Measurements from ENCODE around the gene ATP2C2.

Gene ATP2C2

DNA sequence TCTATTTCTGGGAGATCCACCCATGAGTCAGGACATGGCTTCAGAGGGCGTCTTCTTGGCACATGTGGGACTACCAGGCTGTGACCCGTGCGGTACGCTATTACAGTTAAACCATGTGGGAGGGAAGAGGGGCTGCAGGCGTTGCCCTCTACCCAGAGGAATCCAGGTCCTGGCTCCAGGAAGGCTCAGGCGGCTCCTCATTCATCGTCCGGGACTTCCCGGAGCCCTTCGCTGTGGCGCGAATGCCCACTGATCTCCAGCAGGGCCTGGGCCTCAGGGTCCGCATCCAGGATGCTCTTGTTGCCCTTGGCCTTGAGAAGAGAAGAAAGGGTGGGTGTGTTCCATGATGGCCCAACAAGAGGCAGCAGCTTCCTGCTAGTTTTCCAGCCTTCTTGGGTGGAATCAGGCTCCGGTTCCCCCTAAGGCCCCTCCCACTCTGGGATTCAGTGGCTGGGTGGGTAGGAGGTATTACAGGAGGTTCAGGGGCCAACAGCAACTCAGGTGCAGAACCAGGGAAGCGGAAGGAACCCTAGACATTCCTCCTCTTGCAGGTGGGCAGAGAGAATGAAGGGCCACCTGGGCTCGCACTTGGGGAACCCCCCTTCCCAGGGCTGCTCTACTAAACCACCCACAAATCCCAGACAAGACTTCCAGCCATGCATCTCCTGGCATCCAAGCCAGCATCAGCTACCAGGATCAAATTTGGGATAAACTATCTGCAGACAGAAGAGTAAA lies 111.5 kb downstream of the ATP2C2 start:
- DNase-seq, result no peak

DNA sequence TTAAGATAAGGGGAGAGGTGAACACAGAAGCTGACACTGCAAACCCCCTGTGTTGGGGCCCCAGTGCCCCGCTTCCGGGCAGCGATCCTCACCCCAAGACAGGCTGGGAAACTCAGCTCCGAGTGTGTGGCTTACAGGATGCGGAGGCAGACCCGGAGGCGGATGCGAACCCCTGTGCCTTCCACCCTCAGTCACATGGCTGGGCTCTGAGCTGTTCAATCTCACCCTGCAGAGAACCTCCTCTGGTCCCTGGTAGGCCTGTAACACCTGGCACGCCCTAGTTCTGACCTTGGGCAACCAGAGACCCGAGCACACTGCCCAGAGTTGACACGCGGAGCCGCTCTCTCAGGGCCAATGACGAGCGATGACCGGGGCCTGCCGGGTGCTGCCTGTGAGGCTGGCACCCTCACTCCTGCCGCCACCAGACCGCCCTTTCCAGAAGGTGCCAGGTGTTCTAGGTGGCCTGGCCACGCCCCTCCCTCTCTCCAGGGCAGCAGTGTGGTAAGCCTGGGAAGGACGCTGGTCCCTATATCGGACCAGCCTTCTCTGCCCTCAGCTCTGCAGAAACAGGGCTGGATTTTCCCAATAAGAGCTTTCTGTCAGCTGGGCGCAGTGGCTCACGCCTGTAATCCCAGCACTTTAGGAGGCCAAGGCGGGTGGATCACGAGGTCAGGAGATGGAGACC lies 112.9 kb downstream of the ATP2C2 start:
- no peak for DNase-seq

DNA sequence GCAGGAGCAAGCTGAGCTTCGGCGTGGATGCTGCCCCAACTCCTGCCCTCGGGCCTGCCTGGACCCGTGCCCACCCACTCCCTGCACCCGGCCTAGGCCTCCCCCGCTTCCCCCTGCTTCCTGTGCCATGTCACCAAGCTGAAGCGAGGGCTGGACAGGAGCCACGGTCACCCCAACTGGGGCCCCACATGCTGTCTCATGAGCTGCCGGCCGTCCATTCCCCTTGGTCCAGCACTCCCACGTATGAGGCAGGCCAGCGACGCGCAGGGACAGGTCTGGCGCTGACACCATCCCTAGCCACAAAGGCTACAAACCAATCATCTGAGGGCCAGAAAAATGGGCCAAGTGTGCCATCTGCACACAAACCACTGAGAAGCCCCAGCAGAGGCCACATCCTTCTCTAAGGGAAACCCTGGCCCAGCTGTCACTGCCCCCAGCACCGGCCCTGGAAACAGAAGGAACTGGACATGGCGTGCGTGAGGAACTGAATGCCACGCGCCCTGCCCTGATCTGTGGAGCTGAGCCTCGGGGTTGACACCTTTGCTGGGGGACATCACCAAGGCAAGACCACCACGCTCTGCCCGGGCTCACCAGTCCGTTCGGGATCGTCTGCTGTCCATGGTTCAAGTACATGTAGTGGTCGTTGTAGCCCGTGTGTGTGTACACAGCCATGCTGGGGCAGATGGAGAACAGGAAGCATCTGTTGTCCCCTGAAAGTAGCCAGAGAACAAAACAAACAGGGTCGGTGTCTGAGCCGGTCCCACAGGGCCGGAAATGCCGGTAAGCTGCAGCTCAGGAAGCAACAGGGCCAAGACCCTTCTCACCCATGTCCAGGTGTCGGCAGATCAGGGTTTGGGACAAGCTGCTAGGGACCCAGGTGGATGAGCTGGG lies 113.9 kb downstream of the ATP2C2 start:
- DNase-seq, result no peak

DNA sequence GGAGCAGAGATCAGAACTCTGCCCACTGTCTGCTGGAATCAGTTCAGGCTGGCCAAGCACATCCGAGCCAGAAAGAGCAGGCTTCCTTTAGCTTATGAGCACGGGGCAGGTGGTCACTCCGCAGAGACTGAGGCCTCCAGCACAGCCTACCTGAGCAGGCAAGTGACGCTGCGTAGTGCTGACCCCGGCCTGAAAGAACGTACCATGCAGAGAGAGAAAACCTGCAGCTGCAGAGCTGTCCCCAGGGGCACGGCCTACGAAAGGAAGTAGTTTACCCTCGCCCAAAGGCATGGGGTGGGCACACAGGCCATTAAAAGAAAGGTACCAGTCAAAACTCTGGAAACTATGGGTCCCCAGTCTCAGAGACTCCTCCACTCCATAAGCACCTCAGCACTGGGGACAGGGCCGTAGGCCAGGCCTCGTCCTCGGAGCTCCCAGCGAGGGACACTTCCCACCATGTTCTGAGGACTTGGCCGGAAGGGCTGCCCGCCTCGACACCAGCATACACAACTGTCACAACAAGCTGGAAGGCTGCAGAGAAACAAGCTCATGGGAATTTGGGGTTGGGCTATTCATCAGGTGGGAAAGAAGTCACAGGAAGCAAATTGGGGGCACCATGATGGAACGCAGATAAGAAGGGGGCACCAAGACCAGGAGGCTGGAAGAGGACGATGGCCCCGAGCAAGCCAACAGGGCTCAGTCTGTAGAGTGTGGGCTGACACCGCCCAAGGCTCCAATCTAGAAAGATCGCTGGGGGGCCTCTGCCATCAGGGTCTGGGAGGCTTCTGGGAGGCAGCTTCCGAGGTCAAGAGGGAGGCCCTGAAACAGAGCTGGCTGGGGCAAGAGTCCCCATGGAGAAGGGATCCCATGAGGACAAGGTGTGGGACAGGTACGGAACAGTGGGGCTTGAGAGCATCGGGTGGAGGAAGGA lies 114.9 kb downstream of the ATP2C2 start:
- no peak for DNase-seq

DNA sequence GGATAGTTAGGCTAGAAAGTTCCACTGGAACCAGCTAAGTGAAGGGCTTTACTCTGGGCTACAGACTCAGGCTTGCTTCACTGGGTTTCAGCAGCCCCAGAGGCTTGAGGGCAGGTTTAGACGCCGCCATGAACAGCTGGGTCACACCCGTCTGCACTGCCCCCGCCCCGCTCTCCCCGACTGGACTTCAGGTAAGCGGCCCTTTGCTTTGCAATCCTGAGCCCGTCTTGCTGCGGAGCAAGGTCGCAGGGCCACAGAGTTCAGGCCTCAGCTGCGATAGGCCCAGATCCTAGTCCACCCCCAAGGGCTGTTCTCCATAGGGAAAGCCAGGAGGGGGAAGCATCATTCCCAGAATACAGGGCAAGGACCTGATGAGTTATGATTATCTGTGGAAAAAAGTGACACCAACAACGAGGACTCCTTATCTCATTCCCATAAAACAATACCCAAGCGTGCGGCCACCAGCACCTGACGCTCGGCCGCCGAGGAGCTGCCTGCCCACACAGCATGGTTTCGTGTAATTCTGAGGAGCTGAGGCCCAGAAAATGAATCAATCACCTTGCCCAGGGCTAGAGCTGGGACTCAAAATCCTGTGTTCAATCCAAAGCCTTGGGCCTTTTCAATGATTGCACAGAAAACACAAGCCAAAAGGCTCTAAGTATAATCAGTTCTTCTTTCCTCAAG lies 115.7 kb downstream of the ATP2C2 start:
- DNase-seq, result no peak

DNA sequence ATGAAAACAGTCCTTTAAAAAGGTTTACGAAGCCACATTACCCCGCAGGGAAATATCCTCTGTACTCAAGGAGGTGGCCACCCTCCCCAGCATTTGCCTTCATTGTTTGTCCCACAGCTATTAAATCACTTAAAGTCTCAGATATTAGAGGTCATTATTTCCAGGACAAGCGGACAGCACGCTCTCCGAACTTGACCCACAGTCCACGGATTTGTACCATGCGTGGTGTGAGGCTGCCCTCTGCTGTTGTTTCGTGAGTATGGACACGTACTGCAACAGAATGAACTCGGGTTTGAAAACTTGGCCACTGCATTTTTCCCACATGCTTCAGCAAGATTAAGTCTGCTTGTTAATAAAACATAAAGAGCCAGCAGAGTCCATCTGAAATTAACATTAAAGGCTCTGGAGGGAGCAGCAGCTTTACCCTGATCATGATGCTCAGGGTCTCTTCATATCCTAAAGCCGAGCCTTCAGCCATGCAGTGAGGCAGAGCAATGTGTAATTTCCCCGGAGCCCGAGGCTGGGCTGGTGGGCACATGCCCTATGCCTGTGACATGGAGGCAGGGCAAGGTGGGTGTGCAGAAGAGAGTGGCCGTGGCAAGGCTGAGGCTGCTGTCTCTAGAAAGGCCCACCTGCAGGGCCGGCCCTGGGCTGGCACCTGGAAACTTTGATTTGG lies 116.4 kb downstream of the ATP2C2 start:
- no peak for DNase-seq

DNA sequence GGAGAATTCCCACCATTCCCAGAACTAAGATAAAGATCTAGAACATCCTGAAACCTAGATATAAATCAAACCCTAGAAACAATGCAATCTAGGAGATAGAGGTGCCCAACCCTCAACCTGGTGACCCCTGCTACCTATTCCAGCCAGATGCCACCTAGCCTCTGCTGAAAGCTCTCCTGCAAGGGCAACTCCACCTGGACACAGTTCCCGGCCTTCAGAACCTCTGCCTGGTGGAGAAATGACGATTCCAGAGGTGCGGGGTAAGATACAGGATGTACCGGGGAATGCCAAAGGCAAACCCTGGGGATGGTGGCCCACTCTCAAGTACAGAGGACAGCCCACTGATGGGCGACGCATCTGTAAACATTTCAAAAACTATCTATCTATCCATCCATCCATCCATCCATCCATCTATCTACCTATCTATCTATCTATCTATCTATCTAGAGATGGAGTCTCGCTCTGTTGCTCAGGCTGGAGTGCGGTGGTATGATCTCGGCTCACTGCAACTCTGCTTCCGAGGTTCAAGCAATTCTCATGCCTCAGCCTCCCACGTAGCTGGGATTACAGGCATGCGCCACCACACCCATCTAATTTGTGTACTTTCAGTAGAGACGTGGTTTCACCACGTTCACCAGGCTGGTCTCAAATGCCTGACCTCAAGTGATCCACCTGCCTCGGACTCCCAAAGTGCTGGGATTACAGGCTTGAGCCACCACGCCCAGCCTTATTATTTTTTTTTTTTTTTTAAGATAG lies 117.1 kb downstream of the ATP2C2 start:
- DNase-seq, result no peak

DNA sequence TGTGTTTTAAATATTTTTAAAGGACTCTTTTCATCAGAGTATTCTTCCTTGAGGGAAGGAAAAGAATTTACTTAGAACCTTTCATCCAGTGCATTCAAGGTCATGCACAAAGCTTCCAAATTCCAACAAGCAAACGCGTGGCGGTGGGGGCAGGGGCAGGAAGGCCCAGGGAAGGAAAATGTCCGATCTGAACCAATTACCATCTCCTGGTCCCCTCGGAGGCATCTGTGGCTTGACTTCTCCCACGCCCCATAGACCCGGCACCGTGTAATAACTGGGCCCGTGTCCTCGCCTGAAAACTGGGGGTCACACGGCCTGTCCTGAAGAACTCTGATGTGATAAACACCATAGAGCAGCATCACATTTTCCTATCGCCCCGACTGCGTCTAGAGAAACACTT lies 117.8 kb downstream of the ATP2C2 start:
- DNase-seq, result no peak

DNA sequence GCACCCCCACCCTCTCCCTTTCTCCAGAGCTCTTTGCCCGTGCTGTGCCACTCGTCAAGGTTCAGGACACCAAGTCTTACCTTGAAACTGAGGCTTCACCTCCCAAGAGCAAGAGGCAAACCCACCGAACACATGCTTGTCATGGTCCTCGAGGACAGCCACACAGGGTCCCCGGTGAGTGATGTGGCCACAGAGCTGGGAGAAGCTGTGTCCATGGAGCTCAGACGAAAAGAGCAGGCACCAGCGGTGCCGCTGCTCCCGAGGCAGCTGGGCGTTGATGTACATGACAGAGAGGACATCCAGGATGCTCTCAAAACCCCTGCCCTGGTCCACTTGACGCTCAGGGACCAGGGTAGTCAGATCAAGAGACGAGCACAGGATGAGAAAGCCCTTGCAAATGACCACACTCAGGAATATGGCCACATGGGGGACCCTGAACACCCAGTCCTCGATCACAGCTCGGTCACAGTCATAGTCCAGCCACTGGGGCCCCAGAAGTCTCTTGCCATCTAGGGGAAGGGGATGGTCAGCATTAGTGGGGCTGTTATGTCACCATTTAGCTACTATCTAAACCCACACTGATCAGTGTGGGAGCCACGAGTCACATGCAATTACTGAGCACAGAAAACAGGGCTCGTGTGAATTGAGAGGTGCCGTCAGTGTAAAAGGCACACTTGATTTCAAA lies 118.4 kb downstream of the ATP2C2 start:
- DNase-seq, result no peak

DNA sequence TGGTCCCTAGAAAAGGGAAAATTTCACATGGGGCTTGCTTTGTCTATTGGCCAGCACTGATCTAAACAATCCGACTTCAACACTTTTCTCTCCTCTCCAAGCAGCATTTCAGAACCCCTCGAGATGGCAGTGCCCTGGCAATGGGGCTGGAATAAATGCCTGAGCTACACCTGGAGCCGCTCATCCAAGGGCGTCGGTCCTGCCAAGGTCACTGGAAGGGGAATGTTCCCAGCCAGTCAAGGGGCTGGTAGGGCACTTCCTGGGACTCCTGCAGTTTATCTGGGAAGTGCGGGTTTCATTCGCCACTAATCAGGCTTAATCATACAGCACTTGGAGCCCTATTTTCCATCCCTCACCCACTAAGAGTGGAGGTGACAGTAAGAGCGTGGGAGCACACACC lies 119.0 kb downstream of the ATP2C2 start:
- DNase-seq, result no peak

DNA sequence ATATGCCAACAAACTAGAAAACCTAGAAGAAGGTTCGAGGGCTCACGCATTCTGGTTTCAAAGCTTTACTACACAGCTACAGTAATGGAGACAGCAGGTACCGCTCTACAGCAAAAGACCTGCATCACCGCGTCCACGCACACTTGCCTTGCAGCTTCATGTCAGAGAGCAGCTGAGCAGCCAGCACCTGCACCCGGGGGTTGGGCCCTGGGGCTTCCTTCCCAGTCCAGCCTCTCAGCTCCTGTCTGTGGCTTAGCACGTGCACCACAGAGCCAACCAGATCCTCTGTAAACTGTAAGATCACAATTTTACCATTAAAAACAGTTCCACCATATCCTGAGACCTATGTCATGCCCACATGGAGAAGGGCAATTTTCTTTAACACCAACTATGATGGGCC lies 120.8 kb downstream of the ATP2C2 start:
- DNase-seq, result no peak

DNA sequence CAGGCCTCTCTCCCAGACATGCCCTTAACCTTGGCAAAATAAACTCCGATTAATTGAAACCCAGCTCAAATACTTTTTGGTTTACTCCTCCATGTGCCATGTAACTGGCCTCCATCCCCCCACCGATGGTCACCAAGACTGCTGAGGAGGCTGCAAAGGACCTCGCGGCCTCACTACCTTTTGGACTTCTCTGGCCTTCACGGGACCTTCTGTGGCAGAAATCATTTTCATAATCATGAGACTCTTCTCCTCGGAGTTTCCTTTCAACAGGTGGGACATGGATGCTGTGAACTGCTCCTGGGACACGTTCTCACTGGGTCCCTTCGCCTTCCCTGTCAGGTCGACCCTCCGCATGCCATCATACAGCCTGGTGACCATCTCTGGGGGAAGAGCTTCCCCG lies 127.2 kb downstream of the ATP2C2 start:
- no peak for DNase-seq

DNA sequence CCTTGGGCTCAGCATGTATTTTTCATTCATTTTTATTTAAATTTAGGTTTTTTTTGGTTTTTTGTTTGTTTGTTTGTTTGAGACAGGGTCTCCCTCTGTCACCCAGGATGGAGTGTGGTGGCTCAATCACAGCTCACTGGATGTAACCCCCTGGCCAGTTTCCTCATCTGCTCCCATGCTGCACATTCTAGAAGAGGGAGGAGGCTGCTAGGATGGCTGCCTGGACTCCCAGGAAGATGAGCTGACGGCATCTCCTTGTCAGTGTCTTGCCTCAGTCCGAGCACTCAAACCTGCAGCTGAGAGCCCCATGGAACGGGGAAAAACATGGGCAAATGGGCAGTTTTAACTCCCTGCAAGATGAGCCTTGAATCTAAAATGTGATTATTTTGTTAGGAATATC lies 128.7 kb downstream of the ATP2C2 start:
- no peak for DNase-seq

DNA sequence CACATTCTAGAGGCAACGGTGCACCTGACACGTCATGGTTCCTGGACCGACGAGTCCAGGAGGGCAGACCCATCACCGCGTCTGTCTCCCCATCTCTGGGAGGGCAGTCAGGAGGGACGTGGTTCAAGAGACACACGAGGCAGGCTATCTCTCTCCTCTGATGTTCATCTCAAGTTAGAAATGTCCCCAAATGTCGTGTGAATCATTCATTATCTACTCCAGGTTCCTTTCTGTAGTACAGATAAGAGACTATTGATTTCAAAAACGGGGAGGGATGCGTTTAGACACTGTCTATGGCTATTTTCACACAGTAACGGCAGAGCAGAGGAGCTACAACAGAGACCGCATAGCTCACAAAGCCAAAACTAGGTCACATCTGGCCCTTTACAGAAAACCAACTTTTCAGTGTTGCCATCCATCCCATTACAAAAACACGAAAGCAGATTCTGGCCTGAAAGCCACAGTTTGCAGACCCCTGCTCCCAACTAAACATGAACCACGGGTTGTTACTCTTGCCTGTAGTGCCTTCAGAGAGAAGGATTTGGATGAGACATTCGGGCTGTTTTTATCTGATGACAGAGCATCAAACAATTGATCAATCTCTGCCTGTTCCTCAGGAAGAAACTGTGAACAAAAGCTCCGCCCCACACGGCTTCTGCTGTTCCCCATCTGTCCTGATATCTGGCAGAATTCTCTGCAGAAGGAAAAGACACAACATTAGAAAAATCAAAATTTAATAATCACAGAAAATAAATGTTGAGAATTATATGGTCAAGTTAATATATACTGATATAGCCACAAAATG lies 129.3 kb downstream of the ATP2C2 start:
- no peak for DNase-seq

DNA sequence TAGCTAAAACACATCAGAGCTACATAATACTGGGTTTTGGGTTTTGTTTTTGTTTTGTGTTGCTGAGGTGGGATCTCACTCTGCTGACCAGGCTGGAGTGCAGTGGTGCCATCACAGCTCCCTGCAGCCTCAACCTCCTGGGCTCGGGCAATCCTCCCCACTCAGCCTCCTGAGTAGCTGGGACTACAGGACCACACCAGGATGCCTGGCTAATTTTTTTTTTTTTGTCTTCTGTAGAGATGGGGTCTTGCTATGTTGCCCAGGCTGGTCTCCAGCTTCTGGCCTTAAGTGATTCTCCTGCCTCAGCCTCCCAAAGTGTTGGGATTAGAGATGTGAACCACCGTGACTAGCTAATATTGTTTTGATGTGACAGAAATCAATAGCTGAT lies 129.9 kb downstream of the ATP2C2 start:
- DNase-seq, result no peak

DNA sequence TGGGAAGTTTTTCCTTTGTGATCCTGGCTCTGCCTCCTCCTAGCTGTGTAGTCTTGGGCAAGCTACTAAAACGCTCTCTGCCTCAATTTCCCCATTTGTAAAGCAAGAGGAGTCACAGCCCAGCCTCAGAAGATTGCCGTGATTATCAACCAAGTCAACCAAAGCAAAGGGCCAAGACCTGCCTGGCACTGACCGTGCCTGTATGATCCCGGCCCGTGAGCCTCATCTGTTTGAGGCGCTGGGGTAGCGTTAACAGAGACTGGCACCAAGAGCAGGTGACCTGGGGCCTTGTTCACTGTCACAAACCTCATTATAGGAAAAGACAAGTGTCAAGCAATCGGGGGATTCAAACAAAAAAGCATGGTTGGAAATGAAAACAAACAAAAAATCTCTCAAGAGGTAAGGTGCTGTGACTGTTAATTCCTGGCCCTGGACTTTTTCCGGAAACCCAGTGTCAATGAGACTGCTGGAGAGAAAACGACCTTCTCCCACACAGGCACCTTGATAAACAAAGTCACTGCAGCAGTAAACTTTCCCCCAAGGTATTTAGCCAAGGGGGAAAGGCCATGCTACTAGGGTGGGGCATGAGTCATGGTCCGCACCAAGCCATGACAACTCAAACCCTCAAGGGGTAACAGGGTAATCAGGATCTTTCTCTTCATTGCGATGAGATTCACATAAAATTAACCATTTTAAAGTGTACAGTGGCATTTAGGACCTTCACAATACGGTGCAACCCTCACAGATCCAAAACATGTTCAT lies 130.7 kb downstream of the ATP2C2 start:
- DNase-seq, result no peak

DNA sequence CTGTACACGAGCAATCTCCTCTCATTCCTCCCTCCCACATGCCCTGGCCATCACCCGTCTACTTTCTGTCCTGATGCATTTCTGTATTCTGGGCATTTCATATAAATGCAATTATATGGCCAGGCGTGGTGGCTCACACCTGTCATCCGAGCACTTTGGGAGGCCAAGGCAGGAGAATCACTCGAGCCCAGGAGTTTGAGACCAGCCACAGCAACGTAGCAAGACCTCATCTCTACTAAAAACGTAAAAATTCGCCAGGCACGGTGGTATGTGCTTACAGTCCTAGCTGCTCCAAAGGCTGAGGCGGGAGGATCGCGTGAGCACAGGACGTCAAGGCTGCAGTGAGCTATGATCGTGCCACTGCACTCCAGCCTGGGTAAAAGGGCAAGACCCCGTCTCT lies 131.3 kb downstream of the ATP2C2 start:
- no peak for DNase-seq

DNA sequence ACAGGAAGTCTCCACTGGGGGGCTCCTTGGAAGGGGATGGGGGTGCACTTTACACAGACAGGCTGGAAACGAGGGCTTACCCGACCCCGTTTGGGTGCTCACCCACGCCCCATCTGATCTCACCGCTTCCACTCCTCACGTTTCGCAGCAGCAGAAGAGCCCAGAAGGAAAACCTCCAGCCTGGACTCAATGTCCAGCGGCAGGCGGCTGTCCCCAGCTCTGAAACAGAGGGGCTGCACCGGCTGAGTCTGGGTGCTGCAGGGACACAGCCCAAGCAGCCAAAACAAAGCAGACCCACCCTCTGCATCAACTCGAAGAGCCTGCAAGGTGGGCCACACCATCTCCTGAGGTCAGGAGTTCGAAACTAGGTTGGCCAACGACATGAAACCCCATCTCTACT lies 132.2 kb downstream of the ATP2C2 start:
- no peak for DNase-seq

All from CD4-positive, alpha-beta T cell treated with Interleukin-17A for 4 hours (primary cell).